GM21447 (cell line): ENCODE data around the gene LPP.

ENCODE experiments used
- ATAC-seq: cut with Tn5 transposase; IDR thresholded peaks from one replicate; pipeline ENCODE4 v1.9.1; 2021; ENCODE audit not compliant: unreplicated experiment

The LPP gene

GRCh38 chr3:188842639-188843038, 688.7 kb downstream of the LPP start:
- no peak for ATAC-seq

- no peak for ATAC-seq
These were observed 690.1 kb downstream of the LPP start for GRCh38 chr3:188844096-188844495.

GRCh38 chr3:188845514-188845913, 691.6 kb downstream of the LPP start:
- no peak for ATAC-seq

- ATAC-seq, result no peak
These were observed 695.0 kb downstream of the LPP start for GRCh38 chr3:188848947-188849346.

GRCh38 chr3:188853856-188854771, 700.2 kb downstream of the LPP start:
- ATAC-seq, result no peak

- no peak for ATAC-seq
These were observed 700.8 kb downstream of the LPP start for GRCh38 chr3:188854772-188855149.

GRCh38 chr3:188855675-188856074, 701.7 kb downstream of the LPP start:
- no peak for ATAC-seq

- no peak for ATAC-seq
These were observed 706.2 kb downstream of the LPP start for GRCh38 chr3:188860147-188860546.

- ATAC-seq, result no peak
These were observed 708.1 kb downstream of the LPP start for GRCh38 chr3:188861842-188862744.

GRCh38 chr3:188863999-188864406, 710.0 kb downstream of the LPP start:
- no peak for ATAC-seq

GRCh38 chr3:188867691-188868265, 713.8 kb downstream of the LPP start:
- ATAC-seq, result no peak

GRCh38 chr3:188868803-188869202, 714.8 kb downstream of the LPP start:
- ATAC-seq, result no peak

GRCh38 chr3:188869628-188870027, 715.7 kb downstream of the LPP start:
- no peak for ATAC-seq

GRCh38 chr3:188870431-188870830, 716.5 kb downstream of the LPP start:
- ATAC-seq, result no peak

GRCh38 chr3:188874576-188874975, 720.6 kb downstream of the LPP start:
- ATAC-seq, result no peak

- no peak for ATAC-seq
These were observed 721.5 kb downstream of the LPP start for GRCh38 chr3:188875413-188875812.

GRCh38 chr3:188876370-188876769, 722.4 kb downstream of the LPP start:
- ATAC-seq, result no peak

- no peak for ATAC-seq
These were observed 723.4 kb downstream of the LPP start for GRCh38 chr3:188877381-188877780.

GRCh38 chr3:188878076-188878475, 724.1 kb downstream of the LPP start:
- ATAC-seq, result no peak

GRCh38 chr3:188881954-188882641, 728.1 kb downstream of the LPP start:
- ATAC-seq, result no peak
